ENCODE measurements around the gene ASB4. TPM values are rescaled to one million over a fixed set of nuclear protein-coding genes. Genes with fewer than 3 reads are reported as not detected.

The ASB4 gene
- total RNA-seq, 2 experiments from 2014 or later = not detected

GRCh38 chr7:95553939-95554338 is 68.2 kb downstream of the ASB4 start:
- no peak overlapping the region for H3K27ac Mint-ChIP-seq
- no peaks in the 10 kb centered on the region for H3K4me1 Mint-ChIP-seq
- no peak for DNase-seq
- no peak overlapping the region for H3K4me3 Mint-ChIP-seq
- no peaks in the 10 kb centered on the region for H3K9me3 Mint-ChIP-seq
- ChIA-PET POLR2A (no interaction called here), CTCF (no interaction called here)
- H3K36me3 Mint-ChIP-seq (ENCODE audit: low read depth) = no peaks in the 10 kb centered on the region
- H3K27me3 Mint-ChIP-seq = peaks cover under 1% of the 10 kb centered on the region

DNA sequence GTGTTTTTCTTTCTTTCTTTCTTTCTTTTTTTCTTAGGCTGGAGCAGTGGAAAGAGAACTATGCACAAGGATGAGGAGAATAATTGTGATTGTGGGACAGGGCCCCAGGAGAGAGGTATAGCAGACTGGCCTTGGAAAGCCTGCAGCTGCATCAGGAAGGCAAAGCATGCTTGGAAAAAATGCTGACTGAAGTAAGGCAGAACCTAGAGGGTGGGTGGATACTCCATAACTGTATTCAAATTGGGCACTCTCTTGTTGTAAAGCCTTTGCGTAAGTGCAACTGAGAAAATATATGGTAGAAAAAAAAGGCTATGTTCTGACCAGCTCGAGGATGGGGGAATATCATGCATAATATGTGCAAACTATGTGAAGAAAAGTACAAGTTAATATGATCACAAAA is 71.0 kb downstream of the ASB4 start:
- no peaks in the 10 kb centered on the region for H3K36me3 Mint-ChIP-seq (ENCODE audit: low read depth)
- H3K27me3 Mint-ChIP-seq = peaks cover 5% of the 10 kb centered on the region
- no peaks in the 10 kb centered on the region for H3K4me1 Mint-ChIP-seq
- POLR2A ChIA-PET = no interaction called here
- no peaks in the 10 kb centered on the region for H3K9me3 Mint-ChIP-seq
- CTCF ChIA-PET = no interaction called here
- H3K27ac Mint-ChIP-seq = no peak overlapping the region
- no peak for DNase-seq
- no peak overlapping the region for H3K4me3 Mint-ChIP-seq

GRCh38 chr7:95558864-95559263 is 73.1 kb downstream of the ASB4 start:
- ChIA-PET POLR2A (no interaction called here), CTCF (no interaction called here)
- H3K27me3 Mint-ChIP-seq = peaks cover 5% of the 10 kb centered on the region
- DNase-seq = no peak
- no peak overlapping the region for H3K27ac Mint-ChIP-seq
- H3K4me1 Mint-ChIP-seq = no peaks in the 10 kb centered on the region
- no peaks in the 10 kb centered on the region for H3K36me3 Mint-ChIP-seq (ENCODE audit: low read depth)
- no peaks in the 10 kb centered on the region for H3K9me3 Mint-ChIP-seq
- H3K4me3 Mint-ChIP-seq = no peak overlapping the region

- CTCF ChIA-PET = no interaction called here
- Mint-ChIP-seq H3K27ac (no peak overlapping the region), H3K4me3 (no peak overlapping the region), H3K9me3 (no peaks in the 10 kb centered on the region), H3K27me3 (peaks cover 5% of the 10 kb centered on the region), H3K4me1 (no peaks in the 10 kb centered on the region), H3K36me3 (ENCODE audit: low read depth) (no peaks in the 10 kb centered on the region)
- POLR2A ChIA-PET = no interaction called here
- DNase-seq = no peak
Observed at GRCh38 chr7:95560674-95561073, 74.9 kb downstream of the ASB4 start.

- Mint-ChIP-seq H3K4me3 (no peak overlapping the region), H3K4me1 (no peaks in the 10 kb centered on the region), H3K27me3 (peaks cover 2% of the 10 kb centered on the region), H3K9me3 (no peaks in the 10 kb centered on the region), H3K27ac (no peak overlapping the region), H3K36me3 (ENCODE audit: low read depth) (no peaks in the 10 kb centered on the region)
- POLR2A ChIA-PET = interaction anchor here (0.6 kb wide), 1 partner anchor 109 kb away, joined by 3 read pairs; no protein-coding TSS in a partner anchor
- CTCF ChIA-PET = no interaction called here
- no peak for DNase-seq
Observed at GRCh38 chr7:95569720-95570119, 84.0 kb downstream of the ASB4 start.

GRCh38 chr7:95577137-95577536 is 91.4 kb downstream of the ASB4 start:
- ChIA-PET CTCF (no interaction called here), POLR2A (no interaction called here)
- H3K27me3 Mint-ChIP-seq = peaks cover 2% of the 10 kb centered on the region
- H3K4me3 Mint-ChIP-seq = no peak overlapping the region
- H3K9me3 Mint-ChIP-seq = no peaks in the 10 kb centered on the region
- H3K36me3 Mint-ChIP-seq (ENCODE audit: low read depth) = no peaks in the 10 kb centered on the region
- H3K27ac Mint-ChIP-seq = no peak overlapping the region
- DNase-seq = no peak
- H3K4me1 Mint-ChIP-seq = no peaks in the 10 kb centered on the region

GRCh38 chr7:95578299-95578855 is 92.6 kb downstream of the ASB4 start:
- no peak overlapping the region for H3K27ac Mint-ChIP-seq
- no peaks in the 10 kb centered on the region for H3K9me3 Mint-ChIP-seq
- no peaks in the 10 kb centered on the region for H3K36me3 Mint-ChIP-seq (ENCODE audit: low read depth)
- H3K4me3 Mint-ChIP-seq = no peak overlapping the region
- H3K27me3 Mint-ChIP-seq = peaks cover 2% of the 10 kb centered on the region
- DNase-seq = no peak
- H3K4me1 Mint-ChIP-seq = no peaks in the 10 kb centered on the region
- ChIA-PET POLR2A (no interaction called here), CTCF (interaction anchor here (0.5 kb wide), 1 partner anchor 1714 kb away, joined by 3 read pairs; no protein-coding TSS in a partner anchor)

DNA sequence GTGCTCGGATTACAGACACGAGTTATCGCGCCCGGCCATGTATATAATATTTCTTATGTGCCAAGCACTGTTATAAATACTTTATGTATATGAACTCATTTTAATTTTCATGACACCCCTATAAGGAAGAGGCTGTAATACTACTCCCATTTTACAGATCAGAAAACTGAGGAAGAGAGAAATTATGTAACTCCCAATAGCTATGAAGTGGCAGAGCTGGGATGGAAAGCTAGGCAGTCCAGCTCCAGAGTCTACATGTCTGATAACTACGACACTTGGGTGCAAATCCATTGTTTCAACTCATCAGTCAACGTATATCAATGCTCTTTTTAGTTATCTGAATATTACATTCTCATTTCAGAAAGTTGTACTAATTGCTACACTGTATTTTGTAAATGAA is 93.6 kb downstream of the ASB4 start:
- CTCF ChIA-PET = no interaction called here
- Mint-ChIP-seq H3K4me3 (no peak overlapping the region), H3K36me3 (ENCODE audit: low read depth) (no peaks in the 10 kb centered on the region), H3K27me3 (peaks cover 4% of the 10 kb centered on the region), H3K4me1 (no peaks in the 10 kb centered on the region), H3K27ac (no peak overlapping the region), H3K9me3 (no peaks in the 10 kb centered on the region)
- POLR2A ChIA-PET = no interaction called here
- DNase-seq = no peak

GRCh38 chr7:95581467-95581866 is 95.7 kb downstream of the ASB4 start:
- no peaks in the 10 kb centered on the region for H3K9me3 Mint-ChIP-seq
- no peaks in the 10 kb centered on the region for H3K4me1 Mint-ChIP-seq
- DNase-seq = no peak
- H3K27me3 Mint-ChIP-seq = peaks cover 6% of the 10 kb centered on the region
- POLR2A ChIA-PET = no interaction called here
- no peak overlapping the region for H3K27ac Mint-ChIP-seq
- no peaks in the 10 kb centered on the region for H3K36me3 Mint-ChIP-seq (ENCODE audit: low read depth)
- CTCF ChIA-PET = interaction anchor here (0.6 kb wide), 1 partner anchor 771 kb away, joined by 5 read pairs; no protein-coding TSS in a partner anchor
- no peak overlapping the region for H3K4me3 Mint-ChIP-seq

DNA sequence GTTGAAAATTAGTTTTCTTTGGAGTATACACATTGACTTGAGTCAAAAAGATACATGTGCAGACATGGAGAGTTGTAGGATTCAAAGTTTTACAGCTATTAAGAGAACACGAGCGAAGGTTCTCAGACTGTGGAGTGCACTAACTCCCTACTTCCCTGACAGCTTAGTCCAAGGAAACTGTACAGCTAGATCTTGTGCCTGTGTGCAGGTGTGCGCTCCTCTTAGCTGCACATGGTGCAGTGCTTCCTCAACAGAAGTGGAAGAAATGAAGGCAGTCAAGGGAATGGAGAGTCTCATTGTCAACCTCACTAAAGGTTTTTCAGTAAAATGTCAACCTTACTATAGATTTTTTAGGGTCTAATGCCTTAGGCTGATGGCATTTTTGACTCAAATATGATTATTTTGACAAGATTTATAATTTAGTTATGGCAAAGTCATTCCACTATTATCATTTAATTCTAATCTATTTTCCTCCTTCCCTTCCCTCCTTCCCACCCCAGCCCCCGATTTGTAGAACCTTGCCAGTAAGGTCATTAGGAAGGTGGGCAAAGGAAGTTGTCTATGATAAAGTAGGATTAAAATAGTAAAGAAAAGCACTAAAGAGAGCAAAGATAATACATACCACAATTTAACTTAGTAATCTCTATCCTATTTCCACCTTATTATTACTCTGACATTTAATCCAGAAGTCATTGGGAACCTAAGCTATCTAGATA is 97.0 kb downstream of the ASB4 start:
- Mint-ChIP-seq H3K4me1 (no peaks in the 10 kb centered on the region), H3K36me3 (ENCODE audit: low read depth) (no peaks in the 10 kb centered on the region)
- POLR2A ChIA-PET = no interaction called here

GRCh38 chr7:95583834-95584621 is 98.3 kb downstream of the ASB4 start:
- ChIA-PET POLR2A (no interaction called here), CTCF (no interaction called here)
- no peaks in the 10 kb centered on the region for H3K4me1 Mint-ChIP-seq
- no peak overlapping the region for H3K27ac Mint-ChIP-seq
- DNase-seq = no peak
- no peaks in the 10 kb centered on the region for H3K36me3 Mint-ChIP-seq (ENCODE audit: low read depth)
- H3K27me3 Mint-ChIP-seq = peaks cover 6% of the 10 kb centered on the region
- H3K9me3 Mint-ChIP-seq = no peaks in the 10 kb centered on the region
- H3K4me3 Mint-ChIP-seq = no peak overlapping the region

More for the DNA sequence above, 97.0 kb downstream of the ASB4 start:
- H3K27me3 Mint-ChIP-seq = peaks cover 6% of the 10 kb centered on the region
- DNase-seq = no peak
- no peak overlapping the region for H3K27ac Mint-ChIP-seq
- H3K4me3 Mint-ChIP-seq = no peak overlapping the region
- CTCF ChIA-PET = no interaction called here
- no peaks in the 10 kb centered on the region for H3K9me3 Mint-ChIP-seq

DNA sequence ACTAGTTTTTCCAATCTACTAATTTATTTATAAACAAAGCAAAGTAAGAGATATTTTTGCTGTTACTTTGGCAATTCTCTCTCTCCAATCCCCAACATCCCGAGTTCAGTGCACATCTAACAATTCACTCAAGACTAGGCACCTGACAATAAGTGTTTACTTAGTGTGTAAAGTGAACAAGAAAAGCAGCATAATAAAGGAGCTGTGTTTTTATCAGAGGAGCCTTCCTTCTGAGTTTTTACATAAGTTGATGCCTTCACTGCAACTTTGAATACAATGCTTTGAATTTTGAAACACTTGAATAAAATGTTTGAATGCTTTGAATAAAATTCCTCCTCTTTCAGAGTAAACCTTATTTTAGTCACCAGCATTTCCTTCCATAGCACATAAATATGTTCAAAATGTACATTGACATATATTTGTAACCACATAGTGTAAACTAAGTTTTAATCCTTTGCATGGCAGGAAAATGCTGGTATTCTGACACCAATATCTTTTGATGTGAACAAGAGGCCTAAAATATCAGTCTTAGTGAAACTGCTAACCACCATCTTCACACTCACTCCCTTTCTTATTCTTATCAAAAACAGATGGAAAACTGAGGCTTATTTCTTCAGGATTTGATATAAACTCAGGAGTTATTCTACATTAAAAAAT is 99.2 kb downstream of the ASB4 start:
- no peak overlapping the region for H3K4me3 Mint-ChIP-seq
- H3K27ac Mint-ChIP-seq = no peak overlapping the region
- H3K27me3 Mint-ChIP-seq = peaks cover 6% of the 10 kb centered on the region
- H3K4me1 Mint-ChIP-seq = no peaks in the 10 kb centered on the region
- ChIA-PET CTCF (no interaction called here), POLR2A (no interaction called here)
- H3K36me3 Mint-ChIP-seq (ENCODE audit: low read depth) = no peaks in the 10 kb centered on the region
- DNase-seq = no peak
- no peaks in the 10 kb centered on the region for H3K9me3 Mint-ChIP-seq

GRCh38 chr7:95585426-95585789 is 99.7 kb downstream of the ASB4 start:
- H3K27ac Mint-ChIP-seq = no peak overlapping the region
- H3K36me3 Mint-ChIP-seq (ENCODE audit: low read depth) = no peaks in the 10 kb centered on the region
- no peak for DNase-seq
- peaks cover 6% of the 10 kb centered on the region for H3K27me3 Mint-ChIP-seq
- ChIA-PET POLR2A (no interaction called here), CTCF (no interaction called here)
- H3K4me3 Mint-ChIP-seq = no peak overlapping the region
- no peaks in the 10 kb centered on the region for H3K4me1 Mint-ChIP-seq
- no peaks in the 10 kb centered on the region for H3K9me3 Mint-ChIP-seq

Measured in activated CD4-positive, alpha-beta T cell treated with anti-CD3 and anti-CD28 coated beads, Interleukin-2, amount 10 ng/mL, durations not matched to agents 7 days and 5 days (primary cell).